Measurements from ENCODE around the gene CRAMP1.
"Not testable (repeated sequence)": the region's sequence is repeated elsewhere in the genome, so short reads cannot be mapped to it uniquely, and the experiment has no call there.

CRAMP1 gene, protein sequence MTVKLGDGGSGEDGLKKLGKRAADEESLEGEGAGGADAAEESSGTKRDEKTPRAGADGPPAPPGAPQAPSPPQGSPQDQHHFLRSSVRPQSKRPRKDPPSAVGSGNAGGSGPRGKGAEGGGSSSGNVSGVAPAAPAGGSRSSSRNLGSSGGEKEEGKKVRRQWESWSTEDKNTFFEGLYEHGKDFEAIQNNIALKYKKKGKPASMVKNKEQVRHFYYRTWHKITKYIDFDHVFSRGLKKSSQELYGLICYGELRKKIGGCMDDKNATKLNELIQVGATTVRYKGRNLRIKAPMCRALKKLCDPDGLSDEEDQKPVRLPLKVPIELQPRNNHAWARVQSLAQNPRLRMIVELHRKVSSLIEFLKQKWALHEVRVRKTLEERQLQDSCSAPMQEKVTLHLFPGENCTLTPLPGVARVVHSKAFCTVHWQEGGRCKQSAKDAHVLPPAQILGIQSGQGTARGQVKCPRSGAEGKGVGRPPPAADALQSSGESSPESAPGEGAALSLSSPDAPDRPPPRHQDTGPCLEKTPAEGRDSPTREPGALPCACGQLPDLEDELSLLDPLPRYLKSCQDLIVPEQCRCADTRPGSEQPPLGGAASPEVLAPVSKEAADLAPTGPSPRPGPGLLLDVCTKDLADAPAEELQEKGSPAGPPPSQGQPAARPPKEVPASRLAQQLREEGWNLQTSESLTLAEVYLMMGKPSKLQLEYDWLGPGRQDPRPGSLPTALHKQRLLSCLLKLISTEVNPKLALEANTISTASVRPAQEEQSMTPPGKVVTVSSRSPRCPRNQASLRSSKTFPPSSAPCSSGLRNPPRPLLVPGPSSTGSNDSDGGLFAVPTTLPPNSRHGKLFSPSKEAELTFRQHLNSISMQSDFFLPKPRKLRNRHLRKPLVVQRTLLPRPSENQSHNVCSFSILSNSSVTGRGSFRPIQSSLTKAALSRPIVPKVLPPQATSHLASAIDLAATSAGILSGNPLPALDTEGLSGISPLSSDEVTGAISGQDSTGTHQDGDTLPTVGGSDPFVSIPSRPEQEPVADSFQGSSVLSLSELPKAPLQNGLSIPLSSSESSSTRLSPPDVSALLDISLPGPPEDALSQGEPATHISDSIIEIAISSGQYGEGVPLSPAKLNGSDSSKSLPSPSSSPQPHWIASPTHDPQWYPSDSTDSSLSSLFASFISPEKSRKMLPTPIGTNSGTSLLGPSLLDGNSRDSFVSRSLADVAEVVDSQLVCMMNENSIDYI (N-terminal part only)

DNA sequence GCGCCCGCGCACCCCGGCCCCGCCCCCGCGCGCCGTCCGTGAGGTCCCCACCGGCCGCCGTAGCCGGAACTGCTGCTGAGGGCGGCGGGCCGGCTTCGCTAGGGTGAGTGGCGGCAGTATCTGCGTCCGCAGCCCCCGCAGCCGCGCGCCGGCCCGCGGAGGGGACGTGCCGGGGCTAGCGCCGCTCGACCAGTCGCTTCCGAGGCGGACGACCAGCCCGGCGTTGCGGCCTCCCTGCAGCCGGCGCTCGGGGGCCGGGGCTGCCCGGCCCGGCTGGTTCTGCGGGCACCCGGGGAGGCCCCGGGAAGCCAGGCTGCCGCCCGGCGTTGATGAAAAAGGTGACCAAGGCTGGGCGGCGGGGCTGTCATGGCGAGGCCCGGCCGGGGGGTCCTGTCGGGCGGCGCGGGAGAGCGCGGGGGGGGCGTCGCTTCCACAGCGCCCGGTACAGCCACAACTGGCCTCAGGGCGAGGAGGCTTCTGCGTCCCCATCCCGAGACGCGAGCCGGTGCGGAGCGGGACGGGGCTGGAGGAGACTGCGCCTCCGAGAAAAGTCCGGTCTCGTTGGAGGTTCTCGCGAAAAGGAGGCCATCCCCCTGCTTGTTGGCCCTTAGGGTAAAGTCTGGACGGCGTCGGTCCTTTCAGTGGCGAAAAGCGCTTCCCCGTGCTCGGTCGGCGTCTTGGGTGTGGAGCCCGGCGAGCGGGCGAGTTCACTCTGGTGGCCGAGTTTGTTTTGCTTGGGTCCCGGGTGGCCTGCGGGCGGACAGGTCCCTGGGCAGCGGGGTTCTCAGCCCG is at the start of gene CRAMP1:
Gene CRAMP1, plus strand, starts transcription at position 41 of the 792 bp plus-strand sequence. CDS start 2,280 bp downstream, outside the sequence.
- DNase-seq (ENCODE audit: low spot score): peak; percentile 24

DNA sequence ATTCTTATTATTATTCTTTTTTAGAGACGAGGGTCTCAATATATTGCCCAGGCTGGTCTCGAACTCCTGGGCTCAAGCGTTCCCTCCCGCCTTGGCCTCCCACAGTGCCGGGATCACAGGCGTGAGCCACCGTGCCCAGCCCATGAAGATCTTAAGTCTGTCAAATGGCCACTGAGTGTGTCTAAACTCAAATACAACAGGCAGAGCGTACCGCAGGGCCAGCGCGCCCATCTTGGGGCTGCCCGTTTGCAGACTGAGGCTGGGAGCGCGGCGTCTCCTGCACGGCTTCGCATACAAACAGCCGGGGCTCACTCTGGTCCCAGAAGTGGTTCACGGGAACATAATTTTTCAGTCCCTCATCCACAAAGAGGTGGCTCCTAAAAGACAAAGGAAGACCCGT is 48.4 kb upstream of the CRAMP1 start:
- DNase-seq (ENCODE audit: low spot score): no peak

GRCh38 chr16:1564325-1564724 is 47.8 kb upstream of the CRAMP1 start:
- no peak for DNase-seq (ENCODE audit: low spot score)

DNA sequence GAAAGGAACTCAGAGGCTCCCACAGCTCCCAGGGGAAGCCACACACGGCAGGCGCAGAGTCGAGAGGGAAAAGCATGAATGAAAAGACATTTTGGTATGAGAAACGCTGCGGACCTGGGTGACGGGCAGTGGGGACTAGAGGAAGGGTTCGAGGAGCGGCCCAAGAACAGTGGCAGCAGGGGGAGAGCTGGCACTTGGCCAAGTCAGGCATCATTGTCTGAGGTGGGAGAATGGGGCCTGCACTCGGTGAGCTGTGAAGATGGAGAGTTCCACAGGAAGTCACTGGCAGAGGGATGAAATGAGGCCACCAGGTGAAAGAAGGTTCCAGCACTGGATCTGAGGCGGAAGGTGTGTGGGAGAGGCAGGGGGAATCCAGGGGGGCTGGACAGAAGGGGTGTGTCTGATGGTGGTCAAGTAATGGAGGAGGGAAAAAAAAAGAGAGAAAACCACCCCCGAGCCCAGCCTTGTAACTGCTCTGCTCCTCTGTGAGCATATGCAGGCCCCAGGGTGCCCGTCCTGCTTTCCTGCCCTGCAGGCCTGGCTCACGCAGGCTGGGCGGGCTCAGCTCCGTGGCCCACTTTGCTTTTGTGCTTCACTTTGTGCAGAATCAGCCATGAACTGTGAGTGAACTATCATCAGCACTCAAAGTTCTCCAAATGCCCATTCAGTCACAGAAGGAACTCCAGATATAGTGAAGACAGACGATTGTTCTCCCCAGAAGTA is 46.9 kb upstream of the CRAMP1 start:
- no peak for DNase-seq (ENCODE audit: low spot score)

DNA sequence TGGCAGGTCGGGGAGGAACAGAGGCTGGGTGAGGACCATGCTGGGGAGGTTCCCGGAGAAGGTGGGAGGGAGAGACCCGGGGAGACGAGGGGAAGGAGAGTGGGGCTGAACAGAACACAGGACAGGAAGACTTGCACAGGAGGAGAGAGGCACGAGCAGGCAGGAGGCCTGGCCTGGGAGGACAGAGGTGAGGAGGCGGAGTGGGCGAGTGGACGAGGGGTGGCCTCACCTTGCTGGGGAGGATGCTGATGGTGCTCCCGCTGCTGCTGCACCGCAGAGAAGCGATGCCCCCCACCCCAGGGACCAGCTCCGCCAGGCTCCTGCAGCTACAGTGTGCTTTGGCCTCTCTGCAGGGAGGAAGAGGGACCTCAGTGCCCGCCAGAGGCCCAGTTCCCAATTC is 44.2 kb upstream of the CRAMP1 start:
- DNase-seq (ENCODE audit: low spot score): no peak

DNA sequence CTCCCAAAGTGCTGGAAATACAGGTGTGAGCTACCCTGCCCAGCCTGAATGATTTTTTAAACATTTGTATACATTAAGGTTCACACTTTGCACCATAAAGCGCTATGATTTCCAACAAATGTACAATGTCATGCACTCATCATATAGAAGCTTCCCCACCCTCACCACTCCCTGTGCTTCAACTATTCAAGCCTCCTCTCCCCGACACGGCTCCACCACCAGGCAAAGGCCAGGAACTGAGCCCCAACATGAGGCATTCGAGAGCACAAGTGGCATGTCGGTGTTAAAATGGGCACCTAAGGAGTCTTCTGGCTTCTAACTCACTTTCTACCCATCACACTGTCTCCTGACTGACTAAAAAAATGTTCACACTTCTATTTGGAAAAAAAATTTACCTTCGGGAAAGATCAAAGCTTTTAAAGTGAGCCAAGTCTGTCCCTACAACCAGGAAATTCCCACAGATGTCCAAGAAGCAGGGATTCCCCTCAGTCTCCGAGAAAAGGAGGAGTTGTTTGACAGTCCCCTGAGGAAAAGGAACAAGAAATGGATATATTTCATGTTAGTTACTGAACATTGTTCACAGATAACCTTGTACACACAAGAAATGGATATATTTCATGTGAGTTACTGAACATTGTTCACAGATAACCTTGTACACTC is 41.0 kb upstream of the CRAMP1 start:
- DNase-seq (ENCODE audit: low spot score): no peak

DNA sequence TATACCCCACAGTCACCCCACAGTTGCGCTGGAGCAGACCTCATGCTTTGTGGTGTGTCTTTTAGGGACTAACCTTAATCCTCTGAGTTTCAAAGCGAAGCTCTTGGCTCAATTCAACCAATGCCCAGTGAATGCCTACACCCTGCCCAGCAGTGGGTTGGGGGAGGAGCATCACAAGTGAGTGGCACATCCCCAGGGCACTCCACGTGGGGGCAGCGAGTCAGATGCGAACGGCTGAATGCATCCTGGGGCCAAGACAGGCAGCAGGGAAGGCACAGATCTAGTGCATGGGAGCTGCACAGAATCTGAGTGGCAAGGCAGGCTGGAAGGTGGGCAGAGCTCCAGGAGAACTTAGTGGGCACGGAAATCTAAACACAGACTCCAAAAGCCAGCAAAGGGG is 39.5 kb upstream of the CRAMP1 start:
- DNase-seq (ENCODE audit: low spot score): no peak

GRCh38 chr16:1573301-1573700 is 38.9 kb upstream of the CRAMP1 start:
- DNase-seq (ENCODE audit: low spot score): no peak

DNA sequence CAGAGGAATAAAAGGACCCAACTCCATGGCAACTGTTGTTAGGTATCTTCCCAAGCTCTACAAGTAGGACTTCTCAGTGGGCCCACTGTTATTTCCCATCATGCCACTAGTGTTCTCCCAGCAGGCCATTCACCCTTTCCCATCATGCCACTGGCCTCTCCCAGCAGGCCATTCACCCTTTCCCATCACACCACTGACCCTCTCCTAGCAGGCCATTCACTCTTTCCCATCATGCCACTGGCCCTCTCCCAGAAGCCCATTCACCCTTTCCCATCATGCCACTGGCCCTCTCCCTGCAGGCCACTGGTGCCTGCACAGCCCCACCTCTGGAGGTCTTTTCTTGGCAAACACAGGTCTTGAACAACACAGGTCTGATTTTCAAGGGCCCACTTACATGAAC is 36.6 kb upstream of the CRAMP1 start:
- DNase-seq (ENCODE audit: low spot score): no peak

- DNase-seq (ENCODE audit: low spot score): no peak
These were observed 32.9 kb upstream of the CRAMP1 start for GRCh38 chr16:1579214-1579613.

- no peak for DNase-seq (ENCODE audit: low spot score)
These were observed 31.9 kb upstream of the CRAMP1 start for GRCh38 chr16:1580256-1580655.

DNA sequence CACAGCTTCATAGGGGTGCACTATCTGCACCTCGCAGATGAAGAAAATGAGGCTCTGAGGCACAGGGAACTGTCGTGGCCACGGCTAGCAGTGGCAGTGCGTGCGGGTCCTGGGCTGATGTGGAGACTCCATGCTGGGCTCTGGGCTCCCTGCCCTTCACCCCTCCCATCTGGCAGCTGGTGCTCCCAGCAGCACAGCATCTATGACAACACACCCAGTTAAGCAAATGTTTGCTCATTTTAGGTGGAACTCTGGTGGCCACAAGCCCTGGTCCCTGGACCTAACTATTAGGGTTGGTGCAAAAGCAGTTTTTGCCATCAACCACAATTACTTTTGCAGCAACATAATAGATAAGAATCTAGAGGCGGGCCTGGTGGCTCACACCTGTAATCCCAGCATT is 31.2 kb upstream of the CRAMP1 start:
- no peak for DNase-seq (ENCODE audit: low spot score)

DNA sequence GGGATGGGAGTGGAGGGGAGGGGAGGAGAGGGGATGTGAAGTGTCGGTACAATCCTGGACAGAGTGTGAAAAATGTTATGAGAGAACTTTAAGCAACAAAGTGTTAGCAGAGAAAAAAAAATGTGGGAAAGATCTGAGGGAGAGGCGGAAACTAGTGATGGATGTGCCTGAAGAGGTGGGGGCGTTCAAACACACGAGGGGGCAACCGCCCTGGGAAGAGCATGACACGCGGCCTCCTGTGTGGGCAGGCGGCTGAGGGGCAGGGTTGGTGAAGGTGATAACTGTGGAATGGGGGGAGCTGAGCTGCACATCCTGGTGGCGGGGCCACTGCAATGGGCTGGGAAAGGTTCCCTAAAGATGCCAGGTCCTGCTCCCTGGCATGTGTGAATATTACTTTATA is 30.4 kb upstream of the CRAMP1 start:
- DNase-seq (ENCODE audit: low spot score): no peak

DNA sequence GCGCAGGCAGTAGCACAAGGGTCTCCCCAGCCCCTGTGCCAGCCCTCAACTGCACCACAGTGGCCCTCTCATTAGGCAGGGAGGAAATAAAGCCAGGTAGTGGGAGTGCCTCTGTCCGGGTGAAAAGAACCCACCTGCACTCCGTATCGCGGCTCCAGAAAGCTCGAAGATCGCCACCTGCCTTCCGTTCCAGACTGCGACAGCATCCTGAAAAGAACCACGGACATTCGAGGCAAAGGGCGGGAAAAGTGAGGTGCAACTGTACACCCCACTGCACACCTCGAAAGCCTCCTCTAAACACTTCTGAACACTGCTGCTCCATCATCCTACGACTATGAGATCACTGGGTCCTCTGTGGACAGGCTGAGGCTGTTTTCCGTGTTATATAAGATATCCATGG is 29.0 kb upstream of the CRAMP1 start:
- DNase-seq (ENCODE audit: low spot score): no peak

DNA sequence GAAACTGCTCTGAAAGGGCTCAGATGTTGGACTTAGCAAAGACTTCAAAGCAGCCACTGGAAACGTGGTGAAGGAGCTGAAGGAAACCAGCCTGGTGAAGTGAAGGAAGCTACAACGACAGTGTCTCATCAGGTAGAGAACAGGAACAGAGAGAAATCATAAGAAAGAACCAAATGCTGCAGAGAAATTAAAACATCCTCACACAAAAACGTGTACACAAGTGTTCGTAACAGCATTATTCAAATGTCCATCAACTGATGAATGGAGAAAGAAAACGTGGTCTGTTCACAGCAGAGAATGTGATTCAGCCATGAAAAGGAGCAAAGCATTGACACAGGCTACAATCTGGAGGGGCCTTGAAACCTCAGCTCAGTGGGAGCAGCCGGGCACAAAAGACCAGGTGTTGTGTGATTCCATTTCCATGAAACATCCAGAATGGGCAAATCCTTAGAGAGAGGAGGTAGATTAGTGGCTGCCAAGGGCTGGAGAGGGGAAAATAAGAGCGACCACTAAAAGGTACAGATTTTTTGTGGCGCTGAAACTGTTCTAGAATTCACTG is 27.2 kb upstream of the CRAMP1 start:
- no peak for DNase-seq (ENCODE audit: low spot score)

- DNase-seq (ENCODE audit: low spot score): no peak
These were observed 21.8 kb upstream of the CRAMP1 start for GRCh38 chr16:1590366-1590765.

DNA sequence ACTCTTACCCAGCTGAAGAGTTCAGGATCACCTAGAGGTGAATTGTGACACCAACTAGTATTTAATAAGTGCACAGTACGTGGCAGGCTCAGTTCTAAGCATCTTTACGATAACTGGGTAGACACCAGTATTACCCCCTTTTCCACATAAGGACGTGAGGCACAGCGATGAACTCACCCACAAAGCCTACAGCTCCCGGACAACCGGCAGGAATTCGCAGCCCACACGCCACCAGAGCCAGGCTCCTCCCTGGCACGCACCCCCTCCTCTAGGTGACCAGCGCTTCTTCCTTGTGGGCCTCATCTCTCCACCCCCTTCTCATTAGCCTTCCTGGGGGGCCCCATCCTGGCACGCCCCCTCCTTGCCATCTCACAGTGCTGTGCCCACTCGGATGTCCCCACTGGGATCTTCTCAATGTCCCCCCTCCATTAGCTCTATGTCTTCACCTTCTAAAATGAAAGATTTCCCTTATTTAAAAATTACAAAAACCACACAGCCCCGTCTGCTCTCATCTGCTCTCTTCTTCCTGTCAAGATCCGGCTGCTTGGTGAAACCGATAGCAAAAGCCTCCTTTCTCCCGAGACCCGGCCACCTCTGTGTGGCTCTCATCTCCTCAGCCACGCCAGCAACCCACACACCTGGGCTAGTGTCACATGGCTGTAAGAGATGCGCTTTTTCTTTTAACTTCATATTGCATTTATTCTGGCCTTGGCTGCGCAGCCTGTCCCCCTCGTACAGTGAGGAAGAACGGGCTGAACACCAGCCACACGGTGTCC is 21.0 kb upstream of the CRAMP1 start:
- no peak for DNase-seq (ENCODE audit: low spot score)

GRCh38 chr16:1592446-1592845 is 19.7 kb upstream of the CRAMP1 start:
- no peak for DNase-seq (ENCODE audit: low spot score)

- DNase-seq (ENCODE audit: low spot score): not testable (repeated sequence)
These were observed 16.6 kb upstream of the CRAMP1 start for GRCh38 chr16:1595511-1595910.

Measured in germinal center (tissue), 1 donor.